Endothelial cell of umbilical vein (primary cell): Measurements from ENCODE around the gene NRBP1.

ENCODE experiments used
- CTCF ChIP-seq, 2 donors: IDR thresholded peaks; 1 replicate in 1 of 2; 2 replicates in 1 of 2; pipeline ENCODE4 v1.5.1; 2011; ENCODE audit warnings: low read length in 2 of 2, mild to moderate bottlenecking in 2 of 2, moderate library complexity in 2 of 2, control low read depth in 1 of 2, inconsistent platforms in 1 of 2, low read depth in 1 of 2; ENCODE audit not compliant: insufficient read depth in 1 of 2; ENCODE audit errors: extremely low read depth in 1 of 2
- EZH2 ChIP-seq: IDR thresholded peaks from 2 replicates; pipeline ENCODE4 v1.6.1; 2012; ENCODE audit warnings: borderline replicate concordance, low read depth, mild to moderate bottlenecking, moderate library complexity, low read length, inconsistent platforms; ENCODE audit not compliant: severe bottlenecking
- FOS ChIP-seq: IDR thresholded peaks from 2 replicates; pipeline ENCODE4 v1.6.1; 2011; ENCODE audit warnings: mild to moderate bottlenecking, low read length, moderate library complexity, borderline replicate concordance; ENCODE audit not compliant: insufficient read depth
- POLR2A ChIP-seq: IDR thresholded peaks from 2 replicates; pipeline ENCODE4 v1.6.1; 2012; ENCODE audit warnings: low read depth, mild to moderate bottlenecking, control low read depth, low read length

DNA sequence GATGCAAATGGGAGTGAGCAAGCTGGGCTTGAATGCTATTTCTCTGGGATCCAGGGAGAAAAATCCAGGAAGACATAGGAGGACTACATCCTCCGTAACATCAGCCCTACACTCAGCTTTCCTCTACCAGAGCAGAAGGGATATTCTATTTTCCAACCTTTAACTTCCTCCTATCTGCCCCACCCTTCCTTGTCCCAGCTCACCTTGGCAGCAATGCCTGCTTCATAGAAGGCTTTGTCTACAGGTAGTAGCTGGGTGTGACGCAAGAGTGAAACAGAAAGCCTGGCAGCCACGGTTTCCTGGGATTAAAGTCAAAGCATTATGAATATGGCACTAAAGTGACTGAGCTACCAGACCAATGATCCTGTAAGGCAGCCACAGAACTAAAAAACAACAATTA is 17.6 kb downstream of the NRBP1 start:
- no peak for TF ChIP-seq CTCF (IDR thresholded peaks at IDR 0.05; ENCODE audit: extremely low read depth in 1 of 2, insufficient read depth in 1 of 2, low read depth in 1 of 2, low read length in 2 of 2)
- no peak for TF ChIP-seq FOS
- TF ChIP-seq EZH2, result no peak
- TF ChIP-seq POLR2A, result no peak
